ENCODE measurements around the gene CELF1. TPM values are rescaled to one million over a fixed set of nuclear protein-coding genes. Genes with fewer than 3 reads are reported as not detected.

Gene CELF1
- total and polyA plus RNA-seq, 3 donors from 2014 or later, result 74.3 to 208 (median 193) TPM

GRCh38 chr11:47571895-47572294, 19.0 kb upstream of the CELF1 start:
- no peaks in the 10 kb centered on the region for H3K9me3 ChIP-seq
- DNase-seq, result no peak
- no peaks in the 10 kb centered on the region for H3K36me3 ChIP-seq (ENCODE audit: low read depth, missing control alignments)
- TF ChIP-seq POLR2A (IDR thresholded peaks at IDR 0.05), result no peak
- TF ChIP-seq CTCF (IDR thresholded peaks at IDR 0.05), result no peak
- no peak overlapping the region for H3K4me3 ChIP-seq
- no peak overlapping the region for H3K27ac ChIP-seq
- intact Hi-C loops (cut with DNase I; ENCODE audit: low total_unique reads), result no loop called here
- peaks cover 4% of the 10 kb centered on the region for H3K4me1 ChIP-seq
- no peaks in the 10 kb centered on the region for H3K27me3 ChIP-seq
- WGBS, 2 donors, result 75 to 88% methylated on average over 1 of the region's 1 CpG

DNA sequence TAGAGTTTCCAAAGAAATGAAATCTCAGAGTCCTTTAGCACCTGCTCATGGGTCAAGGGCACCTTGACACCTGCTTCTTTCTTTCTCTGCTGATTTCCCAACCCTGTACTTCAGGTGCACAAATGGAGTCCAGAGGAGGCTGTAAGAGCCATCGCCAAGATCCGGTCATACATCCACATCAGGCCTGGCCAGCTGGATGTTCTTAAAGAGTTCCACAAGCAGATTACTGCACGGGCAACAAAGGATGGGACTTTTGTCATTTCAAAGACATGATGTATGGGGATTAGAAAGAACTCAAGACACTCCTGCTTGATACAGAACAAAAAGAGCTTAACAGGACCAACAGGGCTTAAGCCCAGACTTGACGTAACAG, 18.4 kb upstream of the CELF1 start:
- Histone ChIP-seq H3K4me3 (no peak overlapping the region), H3K27ac (no peak overlapping the region), H3K9me3 (no peaks in the 10 kb centered on the region), H3K4me1 (peaks cover 4% of the 10 kb centered on the region), H3K27me3 (no peaks in the 10 kb centered on the region), H3K36me3 (ENCODE audit: low read depth, missing control alignments) (no peaks in the 10 kb centered on the region)
- no peak for DNase-seq
- WGBS, 2 donors, result 71 to 83% methylated on average over 4 of the region's 4 CpGs
- TF ChIP-seq CTCF (IDR thresholded peaks at IDR 0.05) (no peak), POLR2A (IDR thresholded peaks at IDR 0.05) (no peak)
- intact Hi-C loops (cut with DNase I; ENCODE audit: low total_unique reads), result no loop called here

GRCh38 chr11:47570651-47571356, 17.9 kb upstream of the CELF1 start:
- no peak for DNase-seq
- Histone ChIP-seq H3K27me3 (no peaks in the 10 kb centered on the region), H3K4me3 (no peak overlapping the region), H3K9me3 (no peaks in the 10 kb centered on the region), H3K4me1 (peaks cover 4% of the 10 kb centered on the region), H3K36me3 (ENCODE audit: low read depth, missing control alignments) (no peaks in the 10 kb centered on the region), H3K27ac (no peak overlapping the region)
- no peak for TF ChIP-seq CTCF (IDR thresholded peaks at IDR 0.05)
- no peak for TF ChIP-seq POLR2A (IDR thresholded peaks at IDR 0.05)
- WGBS, 2 donors, result 89% methylated on average over 3 of the region's 3 CpGs
- intact Hi-C loops (cut with DNase I; ENCODE audit: low total_unique reads), result no loop called here

- TF ChIP-seq POLR2A (IDR thresholded peaks at IDR 0.05) (no peak), CTCF (IDR thresholded peaks at IDR 0.05) (no peak)
- WGBS, 2 donors, result 88 to 98% methylated on average over 7 of the region's 7 CpGs
- H3K9me3 ChIP-seq, result no peaks in the 10 kb centered on the region
- no peak overlapping the region for H3K4me3 ChIP-seq
- no peak overlapping the region for H3K27ac ChIP-seq
- peaks cover 8% of the 10 kb centered on the region for H3K4me1 ChIP-seq
- DNase-seq, result no peak
- intact Hi-C loops (cut with DNase I; ENCODE audit: low total_unique reads), result no loop called here
- no peaks in the 10 kb centered on the region for H3K27me3 ChIP-seq
- H3K36me3 ChIP-seq (ENCODE audit: low read depth, missing control alignments), result no peaks in the 10 kb centered on the region
These were observed 16.7 kb upstream of the CELF1 start for GRCh38 chr11:47569646-47570045.

DNA sequence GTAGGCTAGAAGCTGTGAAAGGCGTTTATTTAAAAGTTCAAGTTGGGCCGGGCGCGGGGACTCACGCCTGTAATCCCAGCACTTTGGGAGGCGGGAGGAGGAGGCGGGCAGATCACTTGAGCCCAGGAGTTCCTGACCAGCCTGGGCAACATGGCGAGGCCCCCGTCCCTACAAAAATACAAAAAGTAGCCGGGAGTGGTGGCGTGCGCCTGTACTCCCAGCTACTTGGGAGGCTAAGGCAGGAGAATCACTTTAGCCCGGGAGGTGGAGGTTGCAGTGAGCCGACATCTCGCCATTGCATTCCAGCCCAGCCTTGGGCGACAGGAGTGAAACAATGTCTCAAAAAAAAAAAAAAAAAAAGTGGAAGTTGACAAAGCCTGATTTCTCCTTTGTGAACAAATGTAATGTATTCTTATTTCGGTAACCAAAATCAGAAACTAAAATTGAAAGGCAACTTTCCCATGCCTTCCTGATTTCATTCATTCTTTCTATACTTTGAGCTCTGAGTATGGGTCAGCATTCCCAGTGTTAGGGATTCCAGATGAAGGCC, 13.3 kb upstream of the CELF1 start:
- peak; percentile 37 for DNase-seq
- Histone ChIP-seq H3K27me3 (no peaks in the 10 kb centered on the region), H3K4me1 (peaks cover 4% of the 10 kb centered on the region), H3K9me3 (no peaks in the 10 kb centered on the region), H3K27ac (peak overlapping the region; percentile 13 to 62), H3K4me3 (peak overlapping the region; percentile 68 to 76), H3K36me3 (ENCODE audit: low read depth, missing control alignments) (no peaks in the 10 kb centered on the region)
- WGBS, 2 donors, result 25 to 27% methylated on average over 17 of the region's 17 CpGs
- TF ChIP-seq CTCF (IDR thresholded peaks at IDR 0.05), result no peak
- no peak for TF ChIP-seq POLR2A (IDR thresholded peaks at IDR 0.05)
- intact Hi-C loops (cut with DNase I; ENCODE audit: low total_unique reads), result no loop called here
